Glomerular endothelial cell (primary cell): Measurements from ENCODE around the gene RPE65. TPM values are rescaled to one million over a fixed set of nuclear protein-coding genes. Genes with fewer than 3 reads are reported as not detected.

Experiments used
- total RNA-seq: library from RNA; depleted of rRNA; stranded (reverse); fragments of >200 nt; gene quantifications from 2 replicates; pipeline ENCODE4 v1.2.3, GENCODE V29; 2015

Gene RPE65
- total RNA-seq, 1 donor from 2014 or later, result not detected

Other genes starting within 250 kb of the RPE65 start
- 99.6 and 118 TPM in 2 replicates for gene WLS, start 217.4 kb downstream of the RPE65 start, total RNA-seq
- gene DEPDC1, start 47.1 kb upstream of the RPE65 start, total RNA-seq, result 2.1 and 6.0 TPM in 2 replicates